ENCODE data around the gene TRIM69. TPM values are rescaled to one million over a fixed set of nuclear protein-coding genes. Genes with fewer than 3 reads are reported as not detected.

The TRIM69 gene
- total RNA-seq, 1 experiment from 2014 or later: 16.7 TPM

GRCh38 chr15:44716983-44717602, 19.2 kb upstream of the TRIM69 start:
- Histone ChIP-seq H3K27ac (ENCODE audit: low read length) (no peak overlapping the region), H3K27me3 (ENCODE audit: control insufficient read depth, insufficient read depth, low read length) (no peaks in the 10 kb centered on the region), H3K9me3 (ENCODE audit: control insufficient read depth, insufficient read depth, low read depth, low read length) (no peaks in the 10 kb centered on the region), H3K36me3 (ENCODE audit: control insufficient read depth, insufficient read depth, low read length) (peaks cover 30% of the 10 kb centered on the region), H3K4me1 (ENCODE audit: control insufficient read depth, insufficient read depth, low read length) (peaks cover 37% of the 10 kb centered on the region), H3K4me3 (ENCODE audit: low read depth in 2 of 2, low read length in 2 of 2) (no peak overlapping the region)
- POLR2A ChIA-PET: no interaction called here
- no peak for TF ChIP-seq REST (IDR thresholded peaks at IDR 0.05; ENCODE audit: insufficient read depth in 1 of 2, low read depth in 2 of 2, low read length in 1 of 2)
- no peak for TF ChIP-seq CTCF (IDR thresholded peaks at IDR 0.05)
- TF ChIP-seq POLR2AphosphoS5 (IDR thresholded peaks at IDR 0.05; ENCODE audit: low read depth, low read length): no peak
- no peak for TF ChIP-seq SIN3A (IDR thresholded peaks at IDR 0.05; ENCODE audit: borderline replicate concordance, insufficient read depth, low read depth, low read length)
- no peak for TF ChIP-seq TCF7L2 (IDR thresholded peaks at IDR 0.05; ENCODE audit: low read depth, low read length)
- in situ Hi-C loops (cut with HindIII; ENCODE audit: low pct_unique_long_range_greater_than_20kb, low sequenced_read_pairs): no loop called here
- ATAC-seq (no peak), DNase-seq (ENCODE audit: low read depth, low spot score) (no peak)
- intact Hi-C loops (cut with micrococcal nuclease; ENCODE audit: unreplicated experiment): no loop called here
- CTCF ChIA-PET: no interaction called here
- BruUV-seq (replicated peaks): no TSS peak

GRCh38 chr15:44718180-44718926, 18.0 kb upstream of the TRIM69 start:
- H3K9me3 ChIP-seq (ENCODE audit: control insufficient read depth, insufficient read depth, low read depth, low read length): no peaks in the 10 kb centered on the region

GRCh38 chr15:44718927-44719292, 17.4 kb upstream of the TRIM69 start:
- Histone ChIP-seq H3K36me3 (ENCODE audit: control insufficient read depth, insufficient read depth, low read length) (peaks cover 30% of the 10 kb centered on the region), H3K27ac (ENCODE audit: low read length) (no peak overlapping the region; the same call in 1 of the 2 replicates), H3K4me1 (ENCODE audit: control insufficient read depth, insufficient read depth, low read length) (peaks cover 31% of the 10 kb centered on the region), H3K9me3 (ENCODE audit: control insufficient read depth, insufficient read depth, low read depth, low read length) (no peaks in the 10 kb centered on the region), H3K4me3 (ENCODE audit: low read depth in 2 of 2, low read length in 2 of 2) (no peak overlapping the region), H3K27me3 (ENCODE audit: control insufficient read depth, insufficient read depth, low read length) (no peaks in the 10 kb centered on the region)
- BruUV-seq (replicated peaks): no TSS peak
- ChIA-PET POLR2A (no interaction called here), CTCF (no interaction called here)
- TF ChIP-seq REST (IDR thresholded peaks at IDR 0.05; ENCODE audit: insufficient read depth in 1 of 2, low read depth in 2 of 2, low read length in 1 of 2): no peak
- no peak for TF ChIP-seq TCF7L2 (IDR thresholded peaks at IDR 0.05; ENCODE audit: low read depth, low read length)
- TF ChIP-seq SIN3A (IDR thresholded peaks at IDR 0.05; ENCODE audit: borderline replicate concordance, insufficient read depth, low read depth, low read length): no peak
- no peak for TF ChIP-seq CTCF (IDR thresholded peaks at IDR 0.05)
- TF ChIP-seq POLR2AphosphoS5 (IDR thresholded peaks at IDR 0.05; ENCODE audit: low read depth, low read length): no peak
- intact Hi-C loops (cut with micrococcal nuclease; ENCODE audit: unreplicated experiment): no loop called here
- DNase-seq (ENCODE audit: low read depth, low spot score): no peak
- in situ Hi-C loops (cut with HindIII; ENCODE audit: low pct_unique_long_range_greater_than_20kb, low sequenced_read_pairs): no loop called here
- ATAC-seq: no peak

More at GRCh38 chr15:44718180-44718926, 18.0 kb upstream of the TRIM69 start:
- peaks cover 36% of the 10 kb centered on the region for H3K4me1 ChIP-seq (ENCODE audit: control insufficient read depth, insufficient read depth, low read length)
- POLR2A ChIA-PET: no interaction called here
- no peaks in the 10 kb centered on the region for H3K27me3 ChIP-seq (ENCODE audit: control insufficient read depth, insufficient read depth, low read length)
- intact Hi-C loops (cut with micrococcal nuclease; ENCODE audit: unreplicated experiment): no loop called here
- H3K36me3 ChIP-seq (ENCODE audit: control insufficient read depth, insufficient read depth, low read length): peaks cover 30% of the 10 kb centered on the region
- DNase-seq (ENCODE audit: low read depth, low spot score) (no peak), ATAC-seq (no peak)
- no peak for TF ChIP-seq TCF7L2 (IDR thresholded peaks at IDR 0.05; ENCODE audit: low read depth, low read length)
- no peak for TF ChIP-seq POLR2AphosphoS5 (IDR thresholded peaks at IDR 0.05; ENCODE audit: low read depth, low read length)
- H3K27ac ChIP-seq (ENCODE audit: low read length): no peak overlapping the region; the same call in 1 of the 2 replicates
- H3K4me3 ChIP-seq (ENCODE audit: low read depth in 2 of 2, low read length in 2 of 2): no peak overlapping the region
- BruUV-seq (replicated peaks): no TSS peak
- in situ Hi-C loops (cut with HindIII; ENCODE audit: low pct_unique_long_range_greater_than_20kb, low sequenced_read_pairs): no loop called here
- CTCF ChIA-PET: no interaction called here
